HG02571 (cell line): ENCODE results near the gene ATG10.
"Not testable (repeated sequence)": the region's sequence is repeated elsewhere in the genome, so short reads cannot be mapped to it uniquely, and the experiment has no call there.

Experiments used
- ATAC-seq: cut with Tn5 transposase; IDR thresholded peaks from one replicate; pipeline ENCODE4 v1.9.1; 2021; ENCODE audit warnings: mild to moderate bottlenecking, moderate library complexity; ENCODE audit not compliant: unreplicated experiment

Gene ATG10

DNA sequence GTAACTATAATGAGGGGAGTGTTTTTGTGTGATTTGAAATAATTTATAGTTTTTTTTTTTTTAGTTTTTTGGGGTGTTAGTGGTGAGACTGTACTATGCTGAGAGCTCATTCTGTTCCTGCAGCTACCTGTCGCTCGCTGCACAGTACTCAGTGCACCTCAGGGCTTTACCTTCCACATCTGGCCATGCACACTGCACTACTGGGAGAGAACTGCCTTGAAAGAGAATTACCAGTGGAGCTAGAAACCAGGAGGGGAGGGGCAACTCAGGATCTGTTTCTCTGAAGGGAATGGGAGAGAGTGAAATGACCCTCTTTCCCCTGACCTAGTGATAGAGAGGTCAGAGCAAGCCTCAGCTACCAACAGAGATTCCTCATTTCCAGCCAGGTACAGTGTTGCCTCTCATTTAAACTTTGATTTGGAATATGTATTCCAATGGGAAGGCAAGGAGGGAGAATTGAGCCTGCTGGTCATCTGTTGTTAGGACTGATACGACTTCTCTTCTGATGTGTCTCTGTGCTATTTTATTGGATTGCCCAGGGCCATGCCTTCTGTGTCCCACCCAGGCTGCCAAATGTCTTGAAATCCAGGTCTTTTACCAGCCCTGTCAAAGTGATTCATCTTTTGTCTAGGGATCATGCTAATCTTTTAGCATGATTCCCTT, 8.9 kb downstream of the ATG10 start:
- no peak for ATAC-seq

DNA sequence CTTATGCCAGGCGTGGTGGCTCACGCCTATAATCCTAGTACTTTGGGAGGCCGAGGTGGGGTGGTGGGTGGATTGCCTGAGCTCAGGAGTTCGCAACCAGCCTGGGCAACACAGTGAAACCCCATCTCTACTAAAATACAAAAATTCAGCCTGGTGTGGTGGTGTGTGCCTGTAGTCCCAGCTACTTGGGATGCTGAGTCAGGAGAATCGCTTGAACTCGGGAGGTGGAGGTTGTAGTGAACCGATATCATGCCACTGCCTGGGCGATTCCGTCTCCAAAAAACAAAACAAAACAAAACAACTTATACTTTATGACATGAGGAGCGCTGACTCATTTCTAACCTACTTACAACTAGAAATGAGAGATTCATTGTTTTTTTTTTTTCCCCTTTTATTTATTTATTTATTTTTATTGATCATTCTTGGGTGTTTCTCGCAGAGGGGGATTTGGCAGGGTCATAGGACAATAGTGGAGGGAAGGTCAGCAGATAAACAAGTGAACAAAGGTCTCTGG, 10.4 kb downstream of the ATG10 start:
- not testable (repeated sequence) for ATAC-seq

DNA sequence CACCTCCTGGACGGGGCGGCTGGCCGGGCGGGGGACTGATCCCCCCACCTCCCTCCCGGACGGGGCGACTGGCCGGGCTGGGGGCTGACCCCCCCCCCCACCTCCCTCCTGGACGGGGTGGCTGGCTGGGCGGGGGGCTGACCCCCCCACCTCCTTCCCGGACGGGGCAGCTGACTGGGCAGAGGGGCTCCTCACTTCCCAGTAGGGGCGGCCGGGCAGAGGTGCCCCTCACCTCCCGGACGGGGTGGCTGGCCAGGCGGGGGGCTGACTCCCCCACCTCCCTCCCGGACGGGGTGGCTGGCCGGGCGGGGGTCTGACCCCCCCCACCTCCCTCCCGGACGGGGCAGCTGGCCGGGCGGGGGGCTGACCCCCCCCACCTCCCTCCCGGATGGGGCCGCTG, 11.3 kb downstream of the ATG10 start:
- ATAC-seq = not testable (repeated sequence)

DNA sequence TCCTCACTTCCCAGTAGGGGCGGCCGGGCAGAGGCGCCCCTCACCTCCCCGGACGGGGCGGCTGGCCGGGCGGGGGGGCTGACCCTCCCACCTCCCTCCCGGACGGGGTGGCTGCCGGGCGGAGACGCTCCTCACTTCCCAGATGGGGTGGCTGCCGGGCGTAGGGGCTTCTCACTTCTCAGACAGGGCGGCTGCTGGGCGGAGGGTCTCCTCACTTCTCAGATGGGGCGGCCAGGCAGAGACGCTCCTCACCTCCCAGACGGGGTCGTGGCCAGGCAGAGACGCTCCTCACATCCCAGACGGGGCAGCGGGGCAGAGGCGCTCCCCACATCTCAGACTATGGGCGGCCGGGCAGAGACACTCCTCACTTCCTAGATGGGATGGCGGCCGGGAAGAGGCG, 11.7 kb downstream of the ATG10 start:
- not testable (repeated sequence) for ATAC-seq

DNA sequence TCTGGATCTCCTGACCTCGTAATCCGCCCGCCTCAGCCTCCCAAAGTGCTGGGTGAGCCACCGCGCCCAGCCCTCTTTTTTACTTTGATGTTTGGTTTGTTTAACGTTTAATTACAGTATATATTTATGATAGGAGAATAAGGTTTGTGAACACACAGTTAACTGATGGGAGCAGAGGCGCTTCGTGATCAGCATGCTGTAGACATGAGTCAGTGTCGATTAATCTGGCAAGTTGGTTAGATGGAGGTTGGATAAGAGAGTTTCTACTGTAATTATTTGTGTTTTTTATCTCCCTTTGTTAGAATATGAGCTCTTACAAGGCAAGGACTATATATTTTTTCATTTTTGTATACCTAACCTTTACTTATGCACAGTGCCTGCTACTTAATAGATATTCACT, 14.3 kb downstream of the ATG10 start:
- no peak for ATAC-seq

DNA sequence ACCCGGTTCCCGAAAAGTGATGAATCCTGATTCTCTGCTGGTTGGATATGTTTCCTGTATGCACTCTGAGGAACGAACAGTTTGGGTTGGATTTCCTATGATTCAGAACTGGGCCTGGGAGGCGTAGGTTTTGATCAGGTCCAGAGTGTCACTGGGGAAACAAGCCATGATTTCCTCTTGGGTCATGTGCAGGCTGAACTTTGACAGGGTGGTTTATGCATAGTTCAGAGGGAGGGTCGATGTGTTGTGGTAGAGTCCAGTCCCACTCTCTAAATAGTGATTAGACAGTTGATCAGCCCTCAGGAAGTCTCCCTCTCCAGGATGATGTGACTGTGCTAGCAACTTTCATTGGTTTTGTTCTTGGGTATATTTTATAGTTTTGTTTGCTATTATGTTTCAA, 17.4 kb downstream of the ATG10 start:
- ATAC-seq = no peak

DNA sequence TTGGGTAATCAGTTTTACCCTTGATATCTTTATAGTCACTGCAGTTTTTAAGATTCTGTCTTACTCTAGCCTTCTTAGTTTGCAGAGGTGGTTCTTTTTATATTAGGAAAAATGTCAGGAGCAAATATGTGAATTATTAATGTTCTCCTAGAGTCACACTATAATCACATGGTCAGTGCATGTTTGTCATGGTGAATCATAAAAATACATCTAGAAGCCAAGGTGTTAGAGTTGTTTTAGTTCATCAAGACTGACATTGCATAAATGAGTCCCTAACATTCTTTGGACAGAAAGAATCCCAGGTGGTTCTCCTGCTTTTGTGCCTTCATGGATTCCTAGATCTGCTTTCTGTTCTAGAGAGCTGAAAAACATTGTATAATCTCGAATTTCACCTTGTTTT, 22.9 kb downstream of the ATG10 start:
- no peak for ATAC-seq

DNA sequence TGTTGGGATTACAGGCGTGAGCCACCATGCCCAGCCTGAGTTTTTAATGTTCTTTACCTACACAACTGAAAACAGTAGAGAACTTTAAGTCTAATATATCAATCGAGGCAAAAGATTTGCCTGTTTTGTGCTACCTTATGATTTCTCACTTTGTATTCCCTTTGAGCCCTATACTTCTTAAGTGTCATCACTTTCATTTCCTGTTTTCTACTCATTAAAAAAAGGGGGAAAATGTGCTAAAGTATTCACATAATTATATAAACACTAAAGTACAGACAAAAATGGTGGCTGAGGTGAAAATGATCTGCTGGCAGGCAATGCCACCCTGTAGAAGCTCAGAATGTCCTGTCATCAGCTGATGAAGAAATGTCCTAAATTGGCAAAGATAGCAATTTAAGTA, 23.6 kb downstream of the ATG10 start:
- no peak for ATAC-seq

DNA sequence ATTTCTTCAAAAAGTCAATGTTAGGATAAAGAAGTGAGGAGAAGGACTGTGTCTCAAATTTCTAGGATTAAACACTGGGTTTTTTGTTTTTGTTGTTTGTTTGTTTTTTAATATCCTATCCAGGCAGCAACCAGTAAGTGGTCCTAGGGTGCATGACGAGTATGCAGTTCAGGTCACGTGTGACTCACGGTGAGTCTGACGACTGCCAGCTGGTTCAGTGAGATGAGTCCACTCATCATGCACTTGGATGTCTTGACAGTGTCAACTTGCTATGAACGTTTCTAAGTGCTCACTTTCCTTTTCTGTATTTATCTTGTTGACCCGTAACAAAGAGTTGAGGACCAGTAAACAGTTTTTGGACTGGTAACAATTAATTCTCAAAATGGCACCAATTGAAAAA, 32.7 kb downstream of the ATG10 start:
- no peak for ATAC-seq

DNA sequence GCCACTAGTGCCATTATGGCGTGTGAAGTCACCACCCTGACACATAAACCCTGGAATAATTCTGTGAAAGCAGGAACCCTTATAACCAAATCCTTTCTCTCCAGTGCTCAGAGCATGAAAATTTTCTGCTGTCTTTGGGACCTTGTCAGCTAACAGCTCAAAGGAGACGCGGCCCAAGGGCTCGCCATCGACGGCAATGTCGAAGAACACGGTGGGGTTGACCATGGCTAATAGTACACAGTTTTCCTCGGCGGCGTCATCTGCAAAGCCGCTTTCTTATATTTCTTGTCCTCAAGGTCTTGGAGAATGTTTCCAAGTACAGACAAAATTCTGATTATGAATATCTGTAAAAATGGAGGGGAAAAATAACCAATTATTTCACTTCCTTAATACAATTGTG, 38.0 kb downstream of the ATG10 start:
- not testable (repeated sequence) for ATAC-seq

DNA sequence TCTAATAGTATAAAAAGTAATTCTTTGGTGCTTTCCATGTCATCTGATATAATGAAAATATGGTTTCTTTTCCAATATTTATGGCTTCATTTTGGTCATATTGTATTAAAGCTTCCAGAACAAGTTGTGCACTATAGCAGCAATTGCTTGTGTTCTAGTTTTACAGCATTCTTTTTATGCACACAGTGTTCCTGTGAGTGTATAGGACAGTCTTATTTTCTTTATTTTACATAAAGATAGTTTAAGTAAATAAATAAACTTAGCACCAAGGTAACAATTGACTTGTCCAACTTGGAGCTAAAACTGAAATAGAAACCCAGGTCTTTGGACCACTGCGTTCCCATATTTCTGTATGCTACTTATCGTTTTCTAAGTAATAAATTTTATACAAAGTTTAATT, 38.9 kb downstream of the ATG10 start:
- ATAC-seq = no peak

DNA sequence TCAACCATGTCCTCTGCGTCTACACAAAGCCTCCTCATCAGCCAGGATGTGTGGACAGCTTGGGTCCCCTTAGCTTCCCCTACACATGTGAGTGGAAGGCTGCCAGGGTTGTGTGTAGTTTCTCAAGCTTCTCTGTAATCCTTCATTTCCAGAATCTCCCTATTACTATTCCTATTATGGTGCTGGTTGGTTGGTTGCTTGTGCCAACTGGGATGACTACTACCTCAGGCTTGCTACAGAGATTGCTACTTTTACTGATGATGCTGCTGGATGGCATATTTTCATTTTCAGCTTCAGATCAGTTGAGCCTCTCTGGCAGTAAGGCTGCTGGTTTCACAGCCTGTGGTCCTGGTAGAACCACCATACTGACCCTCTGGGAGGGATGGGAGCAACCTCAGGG, 39.9 kb downstream of the ATG10 start:
- ATAC-seq = no peak

DNA sequence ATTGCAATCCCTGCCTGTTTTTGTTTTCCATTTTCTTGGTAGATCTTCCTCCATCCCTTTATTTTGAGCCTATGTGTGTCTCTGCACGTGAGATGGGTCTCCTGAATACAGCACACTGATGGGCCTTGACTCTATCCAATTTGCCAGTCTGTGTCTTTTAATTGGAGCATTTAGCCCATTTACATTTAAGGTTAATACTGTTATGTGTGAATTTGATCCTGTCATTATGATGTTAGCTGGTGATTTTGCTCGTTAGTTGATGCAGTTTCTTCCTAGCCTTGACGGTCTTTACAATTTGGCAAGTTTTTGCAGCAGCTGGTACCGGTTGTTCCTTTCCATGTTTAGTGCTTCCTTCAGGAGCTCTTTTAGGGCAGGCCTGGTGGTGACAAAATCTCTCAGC, 42.8 kb downstream of the ATG10 start:
- ATAC-seq = not testable (repeated sequence)

DNA sequence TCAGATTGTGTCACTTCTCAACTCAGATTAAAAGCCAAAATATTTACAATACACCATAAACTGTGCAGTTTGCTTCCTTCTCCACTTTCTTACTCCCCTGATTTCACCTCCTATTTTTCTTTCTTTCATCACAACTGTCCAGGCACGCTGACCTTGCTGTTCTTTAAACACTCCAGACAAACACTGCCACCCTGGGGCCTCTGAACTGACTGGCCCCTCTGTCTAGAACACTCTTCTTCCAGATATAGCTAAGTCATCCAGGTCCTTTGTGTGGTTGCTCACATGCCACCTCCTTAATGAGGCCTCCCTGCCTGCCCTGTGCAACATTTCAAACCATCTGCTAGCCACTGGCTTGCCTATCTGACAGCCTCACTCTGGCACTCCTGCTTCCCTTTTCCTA, 46.6 kb downstream of the ATG10 start:
- no peak for ATAC-seq

DNA sequence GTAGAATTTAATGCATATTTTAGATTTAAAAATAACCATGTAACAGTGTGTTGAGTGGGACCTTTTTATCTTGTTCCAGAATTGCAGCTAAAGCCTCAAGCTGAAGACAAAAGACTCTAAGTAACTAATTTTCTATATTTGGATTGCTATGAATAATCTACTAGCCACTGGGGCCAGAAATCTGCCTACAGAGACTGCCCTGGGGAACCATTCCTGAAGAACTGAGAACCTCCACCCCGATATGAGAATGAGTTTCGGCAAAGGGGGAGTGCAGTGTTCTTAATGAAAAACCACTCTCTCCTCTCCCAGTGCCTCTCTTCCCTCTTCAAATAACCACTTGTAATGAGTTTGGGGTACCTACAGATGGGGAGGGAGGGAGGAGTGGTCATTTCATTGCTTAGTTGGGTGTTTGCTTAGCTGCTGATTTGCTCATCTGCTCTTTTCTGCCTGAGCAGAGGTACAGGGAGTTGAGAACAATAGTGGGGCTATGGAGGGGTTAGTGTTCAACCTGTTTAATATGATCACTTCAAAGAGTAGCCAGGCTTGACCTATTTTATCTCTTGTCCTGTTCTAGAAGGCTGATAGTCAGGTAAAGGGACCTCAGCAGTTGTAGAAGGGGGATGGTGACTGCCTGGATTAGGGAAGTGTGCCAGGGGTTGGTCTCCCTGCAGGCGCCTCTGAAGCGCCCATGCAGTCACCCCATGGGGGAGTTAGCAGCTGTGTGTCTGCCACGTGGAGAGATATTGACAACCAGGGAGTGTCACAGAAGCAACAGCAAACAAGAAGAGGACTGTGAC, 47.7 kb downstream of the ATG10 start:
- no peak for ATAC-seq

DNA sequence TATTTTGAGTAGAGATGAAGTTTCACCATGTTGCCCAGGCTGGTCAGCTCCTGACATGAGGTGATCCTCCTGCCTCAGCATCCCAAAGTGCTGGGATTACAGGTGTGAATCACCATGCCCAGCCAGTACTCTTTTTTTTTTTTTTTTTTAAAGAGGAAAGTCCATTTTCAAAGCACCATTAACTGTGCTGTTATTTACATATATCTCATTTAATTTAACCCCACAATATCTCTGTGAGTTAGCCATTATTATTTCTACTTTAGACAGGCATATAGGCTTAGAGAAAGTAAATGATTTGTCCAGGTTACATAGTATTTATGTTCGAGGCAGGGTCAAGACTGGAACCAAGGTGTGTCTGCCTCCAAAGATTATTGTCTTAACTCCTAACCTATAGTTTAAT, 50.7 kb downstream of the ATG10 start:
- ATAC-seq = no peak

DNA sequence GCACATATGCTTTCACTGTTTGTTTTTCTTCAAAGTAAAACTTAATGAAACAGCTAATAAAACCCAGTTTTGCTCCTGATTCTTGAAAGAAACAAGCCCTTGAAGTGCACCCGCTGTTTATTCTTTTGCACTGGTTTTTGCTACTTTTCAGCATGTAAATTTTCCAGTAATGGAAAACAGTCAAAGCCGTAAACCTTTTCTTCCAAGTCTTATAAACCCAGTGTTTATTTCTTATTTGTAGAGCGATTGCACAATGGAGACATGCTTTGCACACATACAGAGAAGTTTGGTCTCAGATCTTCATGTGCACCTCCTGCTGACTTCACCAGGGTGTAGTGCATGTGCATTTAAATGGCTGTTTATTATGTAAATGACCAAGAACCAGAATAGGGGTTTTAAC, 51.8 kb downstream of the ATG10 start:
- ATAC-seq = no peak

DNA sequence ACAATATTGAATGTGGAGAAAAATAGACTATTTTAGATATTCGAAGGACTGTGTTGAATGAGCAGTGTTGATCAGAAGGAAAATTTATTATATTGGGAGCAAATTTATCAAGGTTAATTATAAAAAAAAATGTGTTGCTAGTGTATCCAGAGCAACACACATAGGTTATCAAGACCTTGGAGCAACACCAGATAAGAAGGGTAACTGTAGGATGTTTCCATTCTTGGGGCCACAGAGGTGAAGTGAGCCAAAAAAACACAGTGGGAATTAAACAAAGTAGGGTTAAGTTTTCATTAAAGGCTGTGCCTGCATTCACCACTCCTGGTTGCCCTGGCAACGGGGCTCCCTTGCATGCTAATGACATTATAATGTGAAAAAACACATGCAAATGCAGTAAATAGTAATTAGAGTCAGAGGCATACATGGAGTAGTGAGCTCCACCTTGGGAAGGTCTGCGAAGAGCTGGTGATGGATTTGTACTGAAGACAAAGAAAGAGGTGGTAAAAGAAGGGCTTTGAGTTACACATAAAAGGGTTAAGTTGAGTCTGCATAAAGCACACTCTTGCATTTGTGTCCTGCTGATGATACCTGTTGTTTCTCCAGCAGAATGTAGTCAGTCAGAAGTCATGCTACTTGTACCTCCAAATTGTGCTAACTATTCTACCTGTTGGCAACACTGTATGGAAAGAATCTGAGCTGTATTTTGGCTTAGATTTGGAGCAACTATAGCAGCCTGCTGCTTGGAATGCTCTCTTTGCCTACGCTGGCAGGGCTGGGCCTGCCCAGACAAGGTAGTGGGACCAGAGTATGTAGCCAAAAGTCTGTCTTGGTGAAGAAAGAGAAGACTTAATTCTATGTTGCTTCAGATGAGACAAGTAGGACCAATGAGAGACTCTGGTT, 59.6 kb downstream of the ATG10 start:
- ATAC-seq = no peak

DNA sequence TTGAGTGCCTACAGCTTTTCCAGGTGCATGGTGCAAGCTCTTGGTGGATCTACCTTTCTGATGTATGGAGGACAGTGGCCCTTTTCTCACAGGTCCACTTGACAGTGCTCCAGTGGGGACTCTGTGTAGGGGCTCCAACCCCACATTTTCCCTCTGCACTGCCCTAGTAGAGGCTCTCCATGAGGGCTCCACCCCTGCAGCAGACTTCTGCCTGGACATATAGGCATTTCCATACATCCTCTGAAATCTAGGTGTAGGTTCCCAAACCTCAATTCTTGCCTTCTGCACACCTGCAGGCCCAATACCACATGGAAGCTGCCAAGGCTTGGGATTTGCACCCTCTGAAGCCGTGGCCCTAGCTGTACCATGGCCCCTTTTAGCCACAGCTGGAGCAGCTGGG, 71.1 kb downstream of the ATG10 start:
- not testable (repeated sequence) for ATAC-seq

DNA sequence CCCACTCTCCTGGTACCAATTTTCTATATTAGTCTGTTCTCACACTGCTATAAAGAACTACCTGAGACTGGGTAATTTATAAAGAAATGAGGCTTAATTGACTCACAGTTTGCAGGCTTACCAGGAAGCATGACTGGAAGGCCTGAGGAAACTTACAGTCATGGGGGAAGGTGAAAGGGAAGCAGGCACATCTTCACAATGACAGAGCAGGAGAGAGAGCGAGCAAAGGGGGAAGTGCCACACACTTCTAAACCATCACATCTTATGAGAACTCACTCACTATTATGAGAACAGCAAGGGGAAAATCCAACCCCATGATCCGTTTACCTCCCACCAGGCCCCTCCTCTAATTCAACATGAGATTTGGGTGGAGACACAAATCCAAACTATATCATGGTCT, 72.2 kb downstream of the ATG10 start:
- ATAC-seq = no peak

DNA sequence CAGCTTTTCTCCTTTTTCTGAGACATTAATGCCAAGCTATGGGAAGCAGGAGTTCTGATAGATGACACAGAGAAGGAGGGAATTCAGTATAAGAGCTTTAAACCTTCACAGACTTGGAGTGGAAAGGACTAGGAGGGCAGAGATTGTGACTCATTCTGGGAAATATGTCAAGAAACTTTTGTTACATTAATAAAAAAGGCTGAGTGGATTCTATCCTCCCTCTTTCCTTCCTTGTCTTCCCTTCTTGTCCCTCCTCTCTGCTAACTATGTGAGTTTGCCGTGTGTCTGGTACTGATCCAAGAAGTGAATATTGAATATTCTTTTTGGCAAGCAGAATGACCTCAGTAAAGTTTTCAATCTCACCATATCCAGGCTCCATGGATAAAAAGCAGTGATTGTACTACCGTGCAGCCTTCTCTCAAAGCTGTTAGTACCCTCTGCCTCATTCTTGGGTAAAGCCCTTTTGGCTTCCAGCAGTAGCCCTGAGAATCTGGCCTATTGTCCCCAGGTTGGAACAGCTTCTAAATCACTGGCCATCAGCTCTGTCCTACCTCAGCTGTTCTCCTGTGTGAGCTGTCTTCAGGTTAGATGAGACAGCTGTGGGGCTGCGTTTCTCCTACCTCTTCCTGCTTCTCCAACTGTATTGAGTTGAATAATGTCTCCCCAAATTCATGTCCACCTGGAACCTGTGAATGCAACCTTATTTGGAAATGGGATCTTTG, 73.9 kb downstream of the ATG10 start:
- no peak for ATAC-seq
